Upper lobe of right lung (tissue), 1 donor: Measurements from ENCODE around the gene REX1BD. TPM values are rescaled to one million over a fixed set of nuclear protein-coding genes. Genes with fewer than 3 reads are reported as not detected.

Source experiments
- ATAC-seq: fragments of 200-7000 bp; cut with Tn5 transposase; one replicate; pipeline ENCODE4 v1.9.1; 2020; ENCODE audit warnings: mild to moderate bottlenecking, moderate library complexity
- DNase-seq: peaks from one replicate; pipeline ENCODE4 v3.0.0-alpha.2; 2020
- H3K27ac ChIP-seq: fragments of 200-600 bp; one replicate; pipeline ENCODE4 v1.8.0; 2022
- H3K27me3 ChIP-seq: fragments of 200-600 bp; one replicate; pipeline ENCODE4 v1.8.0; 2022; ENCODE audit warnings: mild to moderate bottlenecking
- H3K36me3 ChIP-seq: fragments of 200-600 bp; one replicate; pipeline ENCODE4 v1.8.0; 2022
- H3K4me1 ChIP-seq: fragments of 200-600 bp; one replicate; pipeline ENCODE4 v1.8.0; 2022
- H3K4me3 ChIP-seq: fragments of 200-600 bp; one replicate; pipeline ENCODE4 v1.8.0; 2022; ENCODE audit warnings: mild to moderate bottlenecking
- H3K9me3 ChIP-seq: fragments of 200-600 bp; one replicate; pipeline ENCODE4 v1.8.0; 2022
- CTCF ChIP-seq: fragments of 200-600 bp; IDR thresholded peaks from one replicate; pipeline ENCODE4 v1.8.0; 2022; ENCODE audit warnings: antibody characterized with exemption
- intact Hi-C: fragments of 100-400 bp; cut with DNase I; formaldehyde crosslinking; loops from one replicate; pipeline ENCODE4 v1.11.0; 2022
- total RNA-seq: library from RNA; stranded (reverse); fragmentation: NEBNext Ultra II Directional; extraction: Animal tissue kit (Norgen Biotek cat#: 25700); gene quantifications from one replicate; pipeline ENCODE4 v1.2.1, GENCODE V29; 2021
- donor health status: DM: no; HTN: yes; CAD: no; lungs with severe emphysema.

Gene REX1BD
- total RNA-seq, 1 donor from 2014 or later: 57.1 TPM

GRCh38 chr19:18558604-18559003 is 30.0 kb upstream of the REX1BD start:
- H3K4me3 ChIP-seq: peak overlapping the region; percentile 92

GRCh38 chr19:18559685-18560084 is 28.9 kb upstream of the REX1BD start:
- Histone ChIP-seq H3K27me3 (no peaks in the 10 kb centered on the region), H3K9me3 (no peaks in the 10 kb centered on the region), H3K4me1 (peaks cover 5% of the 10 kb centered on the region), H3K27ac (no peak overlapping the region), H3K4me3 (no peak overlapping the region), H3K36me3 (peaks cover 30% of the 10 kb centered on the region)
- ATAC-seq (no peak), DNase-seq (no peak)
- TF ChIP-seq CTCF: no peak
- intact Hi-C loops: loop anchor here (10.0 kb wide), 1 partner anchor 95 kb away; no protein-coding TSS in a partner anchor

More at GRCh38 chr19:18558604-18559003, 30.0 kb upstream of the REX1BD start:
- Histone ChIP-seq H3K9me3 (no peaks in the 10 kb centered on the region), H3K36me3 (peaks cover 20% of the 10 kb centered on the region), H3K27me3 (no peaks in the 10 kb centered on the region), H3K4me1 (peaks cover 5% of the 10 kb centered on the region), H3K27ac (peak overlapping the region; percentile 91)
- intact Hi-C loops: no loop called here
- ATAC-seq (no peak), DNase-seq (no peak)
- no peak for TF ChIP-seq CTCF

GRCh38 chr19:18562086-18562485 is 26.5 kb upstream of the REX1BD start:
- ATAC-seq: no peak
- Histone ChIP-seq H3K27ac (peak overlapping the region; percentile 63), H3K4me3 (no peak overlapping the region), H3K4me1 (peaks cover 5% of the 10 kb centered on the region), H3K9me3 (no peaks in the 10 kb centered on the region), H3K27me3 (no peaks in the 10 kb centered on the region), H3K36me3 (peaks cover 55% of the 10 kb centered on the region)
- TF ChIP-seq CTCF: no peak
- intact Hi-C loops: loop anchor here (10.0 kb wide), 1 partner anchor 97 kb away; no protein-coding TSS in a partner anchor
- DNase-seq: no peak

GRCh38 chr19:18566953-18567352 is 21.6 kb upstream of the REX1BD start:
- no peak for TF ChIP-seq CTCF
- H3K27ac ChIP-seq: no peak overlapping the region
- no peaks in the 10 kb centered on the region for H3K27me3 ChIP-seq
- DNase-seq (no peak), ATAC-seq (no peak)
- H3K9me3 ChIP-seq: no peaks in the 10 kb centered on the region
- H3K4me3 ChIP-seq: no peak overlapping the region
- H3K4me1 ChIP-seq: no peaks in the 10 kb centered on the region
- H3K36me3 ChIP-seq: peaks cover 79% of the 10 kb centered on the region
- intact Hi-C loops: loop anchor here (10.0 kb wide), 1 partner anchor 102 kb away; no protein-coding TSS in a partner anchor

- Histone ChIP-seq H3K36me3 (peaks cover 65% of the 10 kb centered on the region), H3K9me3 (no peaks in the 10 kb centered on the region), H3K4me1 (peaks cover 11% of the 10 kb centered on the region), H3K4me3 (no peak overlapping the region), H3K27me3 (no peaks in the 10 kb centered on the region), H3K27ac (no peak overlapping the region)
- no peak for TF ChIP-seq CTCF
- ATAC-seq: no peak
- intact Hi-C loops: loop anchor here (10.0 kb wide), 1 partner anchor 104 kb away; no protein-coding TSS in a partner anchor
- DNase-seq: no peak
Measured at GRCh38 chr19:18568367-18568766, 20.2 kb upstream of the REX1BD start.
